Activated naive CD4-positive, alpha-beta T cell treated with anti-CD3 and anti-CD28 coated beads, Interleukin-2, amount 50 U/mL, for 24 hours (primary cell): ENCODE data around the gene DRAM1.
"Not testable (repeated sequence)": the region's sequence is repeated elsewhere in the genome, so short reads cannot be mapped to it uniquely, and the experiment has no call there.

Experiments used
- H3K27ac Mint-ChIP-seq: one replicate; pipeline ENCODE4 v1.8.0; 2021; ENCODE audit warnings: mild to moderate bottlenecking, mixed read lengths
- H3K27me3 Mint-ChIP-seq: one replicate; pipeline ENCODE4 v1.8.0; 2021; ENCODE audit warnings: mixed read lengths
- H3K36me3 Mint-ChIP-seq: one replicate; pipeline ENCODE4 v1.8.0; 2021; ENCODE audit warnings: mixed read lengths
- H3K4me1 Mint-ChIP-seq: one replicate; pipeline ENCODE4 v1.8.0; 2021; ENCODE audit warnings: mixed read lengths
- H3K4me3 Mint-ChIP-seq: one replicate; pipeline ENCODE4 v1.8.0; 2021; ENCODE audit warnings: mild to moderate bottlenecking, mixed read lengths
- H3K9me3 Mint-ChIP-seq: one replicate; pipeline ENCODE4 v1.8.0; 2021; ENCODE audit warnings: mixed read lengths

The DRAM1 gene

DNA sequence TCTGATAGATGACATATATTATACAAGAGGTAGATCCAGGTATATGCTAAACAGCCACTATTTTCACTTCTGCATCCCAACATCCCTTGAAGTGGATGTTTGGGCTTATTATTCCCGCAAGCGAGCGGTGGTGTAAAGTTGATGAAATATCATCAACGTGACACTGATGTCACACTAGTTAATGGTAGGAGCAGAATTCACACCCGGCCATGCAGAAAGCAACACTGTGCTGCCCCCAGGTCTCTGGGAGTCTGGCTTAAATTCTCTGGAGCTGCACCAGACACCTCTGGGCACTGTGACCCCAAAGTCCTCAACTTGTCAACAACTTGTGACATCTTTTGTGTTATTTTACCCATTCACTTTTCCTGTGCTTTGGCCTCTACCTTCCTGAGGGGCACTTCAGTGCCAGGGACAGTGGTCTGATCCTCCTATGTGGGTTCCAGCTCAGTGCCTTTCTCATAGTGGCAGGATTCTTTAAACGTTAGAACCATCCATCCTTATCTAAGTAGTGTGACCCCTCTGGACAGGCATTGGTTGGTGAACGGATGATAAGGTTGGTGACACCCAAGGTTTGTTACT lies 952 bp downstream of the DRAM1 start:
- Mint-ChIP-seq H3K4me1 (peaks cover 11% of the 10 kb centered on the region), H3K27ac (no peak overlapping the region), H3K9me3 (no peaks in the 10 kb centered on the region), H3K36me3 (no peaks in the 10 kb centered on the region), H3K27me3 (no peaks in the 10 kb centered on the region), H3K4me3 (peak overlapping the region; percentile 91)

DNA sequence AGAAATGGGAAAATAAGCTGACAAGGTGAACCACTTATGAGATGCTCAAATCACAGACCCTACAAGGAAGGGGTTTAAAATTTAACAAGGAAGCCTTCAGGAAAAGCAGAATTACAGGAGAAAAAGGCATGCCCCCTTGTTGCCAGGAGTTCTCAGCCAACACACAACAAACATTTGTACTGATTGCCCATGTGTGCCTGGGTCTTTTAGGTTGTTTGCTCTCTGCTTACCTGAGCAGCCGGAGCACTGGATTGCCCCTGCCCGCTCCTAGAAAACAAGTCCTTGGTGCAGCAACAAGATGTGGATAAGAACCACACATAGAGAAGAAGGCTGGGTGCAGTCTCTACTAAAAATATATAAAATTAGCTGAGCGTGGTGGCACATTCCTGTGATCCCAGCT lies 3.4 kb downstream of the DRAM1 start:
- Mint-ChIP-seq H3K4me1 (peaks cover 11% of the 10 kb centered on the region), H3K9me3 (no peaks in the 10 kb centered on the region), H3K27ac (no peak overlapping the region), H3K36me3 (no peaks in the 10 kb centered on the region), H3K4me3 (no peak overlapping the region), H3K27me3 (no peaks in the 10 kb centered on the region)

DNA sequence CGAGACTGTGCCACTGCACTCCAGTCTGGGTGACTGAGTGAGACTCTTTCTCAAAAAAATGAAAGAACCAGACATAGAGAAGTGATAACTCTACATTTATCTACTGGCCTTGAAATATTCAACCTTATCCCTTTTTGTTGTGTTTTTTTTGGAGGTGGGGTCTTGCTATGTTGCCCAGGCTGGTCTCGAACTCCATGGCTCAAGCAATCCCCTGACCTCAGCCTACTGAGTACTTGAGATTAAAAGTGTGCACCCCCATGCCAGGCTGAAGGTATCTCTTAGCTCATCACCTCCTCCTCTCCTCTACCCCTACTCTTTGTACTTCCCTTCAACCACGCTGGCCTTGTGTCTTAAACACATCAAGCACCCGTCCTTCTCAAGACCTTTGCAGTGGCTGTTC lies 3.8 kb downstream of the DRAM1 start:
- no peaks in the 10 kb centered on the region for H3K27me3 Mint-ChIP-seq
- H3K4me1 Mint-ChIP-seq = peaks cover 11% of the 10 kb centered on the region
- H3K9me3 Mint-ChIP-seq = no peaks in the 10 kb centered on the region
- H3K27ac Mint-ChIP-seq = no peak overlapping the region
- H3K4me3 Mint-ChIP-seq = no peak overlapping the region
- H3K36me3 Mint-ChIP-seq = no peaks in the 10 kb centered on the region

DNA sequence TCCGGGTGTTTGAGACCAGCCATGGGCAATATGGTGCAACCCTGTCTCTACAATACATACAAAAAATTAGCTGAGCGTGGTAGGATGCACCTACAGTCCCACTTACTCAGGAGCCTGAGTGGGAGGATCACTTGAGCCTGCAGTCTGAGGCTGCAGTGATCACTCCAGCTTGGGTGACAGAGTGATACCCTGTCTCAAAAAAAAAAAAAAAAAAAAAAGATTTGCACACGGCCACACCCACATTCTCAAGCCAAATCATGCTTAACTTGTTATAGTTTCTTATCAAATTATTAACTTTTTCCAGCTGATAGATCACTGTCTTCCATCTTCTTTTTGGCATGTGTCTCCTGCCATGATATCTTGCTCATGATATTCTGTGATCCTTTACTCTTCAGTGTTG lies 6.8 kb downstream of the DRAM1 start:
- Mint-ChIP-seq H3K27me3 (no peaks in the 10 kb centered on the region), H3K36me3 (no peaks in the 10 kb centered on the region), H3K27ac (no peak overlapping the region), H3K9me3 (no peaks in the 10 kb centered on the region), H3K4me1 (no peaks in the 10 kb centered on the region), H3K4me3 (no peak overlapping the region)

DNA sequence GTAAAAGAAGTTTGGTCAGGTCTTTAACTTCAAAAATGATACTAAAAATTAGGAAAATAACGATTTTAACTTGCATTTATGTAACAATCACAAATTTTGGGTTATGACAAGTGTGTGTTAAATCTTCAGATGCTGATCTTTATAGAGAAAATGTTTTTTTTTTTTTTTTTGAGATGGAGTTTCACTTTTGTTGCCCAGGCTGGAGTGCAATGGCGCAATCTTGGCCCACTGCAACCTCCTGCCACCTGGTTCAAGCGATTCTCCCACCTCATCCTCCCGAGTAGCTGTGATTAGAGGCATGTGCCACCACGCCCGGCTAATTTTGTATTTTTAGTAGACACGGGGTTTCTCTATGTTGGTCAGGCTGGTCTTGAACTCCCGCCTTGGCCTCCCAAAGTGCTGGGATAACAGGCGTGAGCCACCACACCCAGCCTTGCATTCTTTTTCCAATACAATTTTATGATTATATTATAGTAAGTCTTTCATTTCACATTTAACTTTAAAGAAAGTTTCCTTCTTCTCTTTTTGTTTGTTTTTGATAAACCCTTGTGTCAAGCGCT lies 7.5 kb downstream of the DRAM1 start:
- not testable (repeated sequence) for H3K4me1 Mint-ChIP-seq, H3K27me3 Mint-ChIP-seq, H3K27ac Mint-ChIP-seq, H3K36me3 Mint-ChIP-seq, H3K9me3 Mint-ChIP-seq, H3K4me3 Mint-ChIP-seq

DNA sequence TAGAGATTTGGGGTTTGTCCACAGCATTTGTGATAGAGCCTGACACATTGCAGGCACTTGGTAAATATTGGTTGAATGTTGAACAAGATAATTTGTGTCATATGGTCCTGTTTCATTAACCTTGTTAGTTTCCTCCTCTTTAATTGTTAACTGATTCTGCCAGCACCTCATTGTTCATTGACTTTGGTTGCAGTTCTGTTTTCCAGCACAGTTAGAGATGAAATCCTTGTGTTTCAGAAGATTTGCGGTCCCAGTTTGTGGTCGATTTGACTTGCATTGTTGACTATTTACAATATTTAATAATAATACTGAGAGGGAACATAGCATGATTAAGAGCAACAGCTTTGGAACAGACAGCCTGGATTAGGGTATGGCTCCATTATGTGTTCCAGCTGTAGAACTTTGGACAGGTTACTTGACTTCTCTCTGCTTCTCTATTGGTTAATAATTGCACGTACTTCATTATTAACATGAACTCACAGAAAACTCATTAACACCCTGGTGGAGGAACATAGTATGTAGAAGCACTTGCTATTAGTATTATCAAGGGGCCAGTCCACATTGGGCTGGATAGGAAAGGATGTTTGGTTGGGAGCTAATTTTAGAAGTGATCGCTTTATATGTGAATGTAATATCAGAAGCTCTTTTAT lies 8.7 kb downstream of the DRAM1 start:
- Mint-ChIP-seq H3K27me3 (no peaks in the 10 kb centered on the region), H3K4me1 (no peaks in the 10 kb centered on the region), H3K4me3 (no peak overlapping the region), H3K36me3 (no peaks in the 10 kb centered on the region), H3K27ac (no peak overlapping the region), H3K9me3 (no peaks in the 10 kb centered on the region)

DNA sequence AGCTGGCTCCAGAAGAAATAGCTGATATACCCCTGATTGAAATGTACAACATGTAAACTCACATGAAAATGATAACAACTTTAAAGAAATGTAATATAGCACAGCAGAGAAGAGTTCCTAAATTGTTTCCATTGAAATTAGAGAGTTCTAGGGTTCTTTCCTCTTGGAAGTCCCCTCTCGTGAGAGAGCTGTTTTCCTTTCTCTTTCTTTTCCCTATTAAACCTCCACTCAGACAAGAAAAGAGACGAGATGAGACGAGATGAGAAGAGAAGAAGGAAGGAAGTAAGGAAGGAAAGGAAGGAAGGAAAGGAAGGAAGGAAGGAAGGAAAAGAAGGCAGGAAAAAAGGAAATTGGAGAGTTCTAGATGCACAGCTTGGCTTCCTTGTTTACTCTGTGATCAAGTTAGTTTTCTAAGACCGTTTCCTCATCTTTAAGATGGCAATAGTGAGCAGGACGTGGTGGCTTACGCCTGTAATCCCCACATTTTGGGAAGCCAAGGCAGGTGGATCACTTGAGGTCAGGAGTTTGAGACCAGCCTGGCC lies 11.9 kb downstream of the DRAM1 start:
- Mint-ChIP-seq H3K36me3 (no peaks in the 10 kb centered on the region), H3K4me1 (no peaks in the 10 kb centered on the region), H3K9me3 (no peaks in the 10 kb centered on the region), H3K27me3 (no peaks in the 10 kb centered on the region), H3K27ac (no peak overlapping the region), H3K4me3 (no peak overlapping the region)

DNA sequence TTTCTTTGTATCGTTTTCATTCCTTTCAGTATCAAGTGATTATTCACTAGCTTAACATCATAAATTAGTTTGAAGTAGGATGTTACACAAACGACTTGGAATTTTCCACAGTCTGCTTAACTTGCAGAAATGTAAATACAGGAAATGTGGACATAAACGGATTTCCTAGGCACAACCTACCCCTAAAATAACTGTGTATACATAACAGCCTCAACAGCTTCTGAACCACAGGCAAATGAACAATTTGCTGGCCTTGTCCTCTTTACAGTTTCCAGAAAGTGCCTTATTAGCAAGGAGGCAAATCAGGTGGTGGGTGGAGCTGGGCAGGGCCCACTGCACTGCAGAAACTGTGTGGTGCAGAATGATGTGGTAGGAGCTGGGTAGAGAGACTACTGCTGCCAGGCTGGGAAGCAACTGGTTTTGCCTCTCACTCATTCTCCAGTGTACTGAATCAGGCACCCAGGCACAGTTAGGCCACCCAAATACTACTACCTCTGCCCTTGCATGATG lies 14.1 kb downstream of the DRAM1 start:
- no peak overlapping the region for H3K27ac Mint-ChIP-seq

DNA sequence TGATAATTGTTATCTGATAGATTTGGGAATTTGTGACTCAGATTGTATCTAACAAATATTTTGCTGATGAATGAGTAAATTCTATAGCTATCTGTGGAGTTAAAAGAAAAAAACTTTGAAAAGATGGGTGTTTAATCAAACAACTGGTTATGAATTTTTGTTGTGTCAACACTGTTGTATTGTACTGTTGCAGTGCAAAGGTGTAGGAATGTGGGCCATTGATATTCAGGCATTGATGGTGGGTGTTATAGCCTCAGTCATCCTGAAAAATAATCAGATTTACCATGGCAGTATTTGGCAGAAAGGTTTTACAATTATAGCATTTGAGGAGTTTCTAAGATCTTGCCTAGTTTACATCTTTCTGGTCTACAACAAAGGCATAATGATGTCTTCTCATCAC lies 15.4 kb downstream of the DRAM1 start:
- no peaks in the 10 kb centered on the region for H3K4me1 Mint-ChIP-seq
- no peak overlapping the region for H3K4me3 Mint-ChIP-seq
- H3K27ac Mint-ChIP-seq = no peak overlapping the region
- H3K27me3 Mint-ChIP-seq = no peaks in the 10 kb centered on the region
- H3K36me3 Mint-ChIP-seq = no peaks in the 10 kb centered on the region
- no peaks in the 10 kb centered on the region for H3K9me3 Mint-ChIP-seq

More for the DNA sequence above, 14.1 kb downstream of the DRAM1 start:
- H3K4me1 Mint-ChIP-seq = no peaks in the 10 kb centered on the region
- H3K27me3 Mint-ChIP-seq = no peaks in the 10 kb centered on the region
- no peaks in the 10 kb centered on the region for H3K36me3 Mint-ChIP-seq
- H3K4me3 Mint-ChIP-seq = no peak overlapping the region
- no peaks in the 10 kb centered on the region for H3K9me3 Mint-ChIP-seq

DNA sequence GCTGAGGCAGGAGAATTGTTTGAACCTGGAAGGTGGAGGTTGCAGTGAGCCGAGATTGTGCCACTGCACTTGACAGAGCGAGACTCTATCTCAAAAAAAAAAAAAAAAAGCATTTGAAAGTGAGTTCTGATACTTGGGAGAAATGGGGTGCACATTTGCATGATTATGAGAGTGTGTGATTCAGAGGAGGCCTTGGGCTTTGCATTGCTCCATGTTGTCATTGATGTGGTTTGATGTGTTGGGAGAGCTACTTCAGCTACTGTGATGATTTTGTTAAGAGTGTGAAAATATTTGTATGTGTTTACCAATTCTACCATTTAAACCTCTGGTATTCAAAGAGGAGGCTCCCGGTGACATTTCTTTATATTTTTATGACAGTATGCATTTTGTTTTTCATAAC lies 24.4 kb downstream of the DRAM1 start:
- Mint-ChIP-seq H3K9me3 (no peaks in the 10 kb centered on the region), H3K27me3 (no peaks in the 10 kb centered on the region), H3K27ac (no peak overlapping the region), H3K4me1 (no peaks in the 10 kb centered on the region), H3K36me3 (peaks cover 2% of the 10 kb centered on the region), H3K4me3 (no peak overlapping the region)

DNA sequence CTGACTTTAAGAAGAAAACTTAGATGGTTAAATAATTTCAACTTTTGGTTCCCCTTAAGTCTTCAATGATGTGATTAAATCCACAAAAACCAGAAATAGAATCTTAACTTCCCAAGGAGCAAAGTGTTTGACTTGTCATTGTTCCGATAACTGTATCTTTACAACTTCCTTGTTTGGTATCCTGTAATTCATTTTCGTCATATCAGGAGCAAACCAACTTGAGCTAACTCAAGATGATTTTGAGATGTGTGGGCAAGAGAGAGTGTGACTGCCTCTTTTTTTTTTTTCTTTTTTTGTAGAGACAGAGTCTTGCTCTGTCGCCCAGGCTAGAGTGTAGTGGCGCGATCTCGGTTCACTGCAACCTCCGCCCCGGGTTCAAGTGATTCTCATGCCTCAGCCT lies 25.3 kb downstream of the DRAM1 start:
- Mint-ChIP-seq H3K36me3 (peaks cover 2% of the 10 kb centered on the region), H3K4me3 (no peak overlapping the region), H3K27ac (no peak overlapping the region), H3K4me1 (no peaks in the 10 kb centered on the region), H3K27me3 (no peaks in the 10 kb centered on the region), H3K9me3 (no peaks in the 10 kb centered on the region)

DNA sequence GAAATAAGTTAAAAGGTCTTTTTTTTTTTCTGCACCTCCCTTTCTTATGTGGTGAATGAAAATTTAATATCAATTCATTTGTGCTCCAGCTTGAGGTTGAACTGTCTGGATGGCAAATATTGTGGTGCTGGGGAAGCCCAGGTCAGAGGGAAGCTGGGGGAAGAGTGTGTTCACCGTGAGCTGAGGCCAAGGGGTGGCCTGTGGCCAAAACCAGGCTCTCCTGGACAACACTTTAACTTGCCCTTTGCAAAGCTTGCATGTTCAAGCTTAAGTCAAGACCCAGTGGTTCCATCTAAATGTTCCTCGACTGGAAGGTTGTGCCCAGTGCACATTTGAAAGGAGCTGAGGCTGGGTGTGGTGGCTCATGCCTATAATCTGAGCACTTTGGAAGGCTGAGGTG lies 28.8 kb downstream of the DRAM1 start:
- Mint-ChIP-seq H3K36me3 (peaks cover 2% of the 10 kb centered on the region), H3K4me3 (no peak overlapping the region), H3K9me3 (no peaks in the 10 kb centered on the region), H3K4me1 (no peaks in the 10 kb centered on the region), H3K27ac (no peak overlapping the region), H3K27me3 (no peaks in the 10 kb centered on the region)

DNA sequence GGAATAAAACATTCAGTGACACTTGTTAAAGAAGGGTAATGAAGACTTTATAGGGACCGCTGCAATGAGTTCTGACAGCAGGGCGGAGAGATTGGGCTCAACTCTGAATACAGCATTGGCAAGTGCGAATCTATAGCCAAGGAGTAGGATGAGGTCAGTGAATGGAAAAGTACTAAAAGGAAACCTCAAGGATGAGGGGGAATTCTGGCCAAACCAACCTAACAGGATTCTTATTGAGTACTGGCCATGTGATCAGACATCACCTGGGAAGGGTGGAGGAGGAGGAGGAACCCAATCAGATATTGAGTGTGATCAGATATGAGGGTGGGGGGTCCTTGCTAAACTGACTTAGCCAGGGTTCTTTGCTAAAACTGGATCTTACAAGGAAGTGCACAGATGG lies 31.0 kb downstream of the DRAM1 start:
- Mint-ChIP-seq H3K36me3 (no peaks in the 10 kb centered on the region), H3K27ac (no peak overlapping the region), H3K9me3 (no peaks in the 10 kb centered on the region), H3K4me1 (no peaks in the 10 kb centered on the region), H3K4me3 (no peak overlapping the region), H3K27me3 (no peaks in the 10 kb centered on the region)

DNA sequence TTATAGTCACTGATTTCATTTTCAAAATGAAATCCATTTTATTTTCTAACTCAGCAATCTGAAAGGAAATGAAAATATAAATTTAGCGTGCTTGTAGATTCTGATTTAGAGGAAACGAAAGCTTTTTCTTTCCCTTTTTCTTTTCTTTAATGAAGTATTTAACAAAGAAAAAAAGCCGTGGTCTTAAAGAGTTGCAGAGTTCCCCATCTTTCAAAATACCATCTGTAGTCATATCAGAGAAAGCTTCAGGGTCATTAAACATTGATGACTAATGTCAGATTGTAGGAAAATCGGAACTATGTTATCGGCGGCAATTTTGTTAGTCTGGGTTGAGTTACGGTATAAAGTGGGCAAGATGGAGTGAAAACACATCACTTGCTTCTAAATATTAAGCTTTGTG lies 32.3 kb downstream of the DRAM1 start:
- H3K9me3 Mint-ChIP-seq = no peaks in the 10 kb centered on the region
- H3K27ac Mint-ChIP-seq = no peak overlapping the region
- H3K36me3 Mint-ChIP-seq = no peaks in the 10 kb centered on the region
- H3K4me1 Mint-ChIP-seq = no peaks in the 10 kb centered on the region
- H3K27me3 Mint-ChIP-seq = no peaks in the 10 kb centered on the region
- no peak overlapping the region for H3K4me3 Mint-ChIP-seq

DNA sequence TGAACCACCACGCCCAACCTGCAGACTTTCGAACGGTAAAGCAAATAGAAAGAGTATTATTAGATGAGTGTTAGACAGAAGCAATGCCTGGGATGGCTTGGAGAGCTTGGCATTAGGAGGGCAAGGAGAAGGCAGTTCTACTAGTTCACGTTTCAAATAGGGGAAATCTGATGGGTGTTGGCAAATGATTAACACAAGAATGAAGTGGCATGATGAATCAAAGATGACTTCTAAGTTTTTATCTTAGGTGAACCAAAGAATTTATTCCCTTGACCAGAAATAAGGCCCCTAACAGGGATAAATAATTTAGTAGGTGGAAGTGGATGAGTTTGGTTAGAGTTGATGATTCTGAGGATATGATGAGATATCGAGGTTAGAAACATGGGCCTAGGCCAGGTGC lies 38.5 kb downstream of the DRAM1 start:
- H3K4me3 Mint-ChIP-seq = no peak overlapping the region
- peaks cover 8% of the 10 kb centered on the region for H3K4me1 Mint-ChIP-seq
- no peaks in the 10 kb centered on the region for H3K36me3 Mint-ChIP-seq
- no peaks in the 10 kb centered on the region for H3K27me3 Mint-ChIP-seq
- no peak overlapping the region for H3K27ac Mint-ChIP-seq
- no peaks in the 10 kb centered on the region for H3K9me3 Mint-ChIP-seq

DNA sequence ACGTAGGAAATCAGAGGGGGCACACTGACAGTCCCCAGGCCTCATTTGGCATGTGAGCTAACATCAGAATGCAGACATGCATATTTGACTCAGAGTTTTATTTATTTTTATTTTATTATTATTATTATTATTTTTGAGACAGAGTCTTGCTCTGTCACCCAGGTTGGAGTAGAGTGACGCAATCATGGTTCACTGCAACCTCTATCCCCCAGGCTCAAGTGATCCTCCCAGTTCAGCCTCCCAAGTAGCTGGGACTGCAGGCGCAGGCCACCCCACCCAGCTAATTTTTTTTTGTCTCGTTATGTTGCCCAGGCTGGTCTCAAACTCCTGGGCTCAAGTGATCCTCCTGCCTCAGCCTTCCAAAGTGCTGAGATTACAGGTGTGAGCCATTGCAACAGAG lies 41.4 kb downstream of the DRAM1 start:
- H3K4me1 Mint-ChIP-seq, H3K4me3 Mint-ChIP-seq, H3K27ac Mint-ChIP-seq, H3K36me3 Mint-ChIP-seq, H3K9me3 Mint-ChIP-seq, H3K27me3 Mint-ChIP-seq: not testable (repeated sequence)
